Lower leg skin (tissue), 4 donors: ENCODE measurements around the gene CYB5B. TPM values are rescaled to one million over a fixed set of nuclear protein-coding genes. Genes with fewer than 3 reads are reported as not detected.
A peak's percentile ranks its signal among the peaks of the same experiment; 100 is the strongest.
"Not testable (repeated sequence)": the region's sequence is repeated elsewhere in the genome, so short reads cannot be mapped to it uniquely, and the experiment has no call there.

Experiments
- DNase-seq, 2 donors: peaks; one replicate each; pipeline ENCODE4 v3.0.0-alpha.2; 2019; ENCODE audit warnings: low spot score in 2 of 2
- H3K4me3 ChIP-seq: fragments of 200-600 bp; sonication (generic); 2 replicates; pipeline ENCODE4 v1.5.1; 2017; ENCODE audit warnings: mild to moderate bottlenecking, low read depth; ENCODE audit not compliant: poor library complexity, severe bottlenecking
- CTCF ChIP-seq, 3 donors: fragments of 450-650 bp; IDR thresholded peaks; one replicate each; pipeline ENCODE4 v1.5.1; 2016; ENCODE audit warnings: antibody characterized with exemption in 3 of 3, mild to moderate bottlenecking in 3 of 3, moderate library complexity in 2 of 3
- POLR2A ChIP-seq, 2 donors: fragments of 450-650 bp; IDR thresholded peaks; one replicate each; pipeline ENCODE4 v1.6.1; 2016 to 2017; ENCODE audit warnings: antibody characterized with exemption in 2 of 2, mild to moderate bottlenecking in 1 of 2, moderate library complexity in 1 of 2
- WGBS, 2 donors: methylation state at CpG; one replicate each; pipeline ENCODE4 v1.1.5; 2018; 5-methylcytosine and 5-hydroxymethylcytosine counted together
- intact Hi-C: fragments of 100-400 bp; cut with DNase I; formaldehyde crosslinking; loops from one replicate; pipeline ENCODE4 v1.15.0; 2023; ENCODE audit warnings: low total_unique reads
- total RNA-seq, 4 donors: library from RNA; depleted of rRNA; stranded (reverse); fragments of >200 nt; gene quantifications; one replicate each; pipeline ENCODE4 v1.1.0, GENCODE V29; 2016

The CYB5B gene
- total RNA-seq, 4 donors from 2014 or later = 22.3 to 34.5 (median 25.9) TPM

GRCh38 chr16:69435977-69436820 lies 11.8 kb downstream of the CYB5B start:
- DNase-seq = no peak
- 57 to 68% methylated on average over 7 of the region's 7 CpGs for WGBS, 2 donors
- intact Hi-C loops = no loop called here
- H3K4me3 ChIP-seq = no peak overlapping the region
- TF ChIP-seq CTCF (IDR thresholded peaks at IDR 0.05) = no peak
- TF ChIP-seq POLR2A (IDR thresholded peaks at IDR 0.05) = no peak

DNA sequence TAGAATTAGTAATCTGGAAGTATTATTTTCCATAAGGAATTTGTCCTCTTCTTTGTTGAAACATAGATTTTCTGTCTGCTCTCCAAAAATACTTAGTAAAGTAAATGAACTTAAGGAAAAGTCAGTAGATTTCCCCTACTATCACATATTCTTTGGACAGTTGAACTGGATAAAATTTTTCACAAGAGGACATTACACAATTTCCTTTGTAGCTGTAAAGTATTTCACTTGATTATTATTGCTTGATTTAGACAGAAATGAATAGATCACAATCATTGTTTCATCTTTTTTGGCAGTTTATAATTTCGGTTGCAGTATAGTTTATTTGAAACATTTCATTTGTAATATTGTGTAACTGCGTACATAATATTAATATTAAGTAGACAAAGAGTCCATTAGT lies 12.5 kb downstream of the CYB5B start:
- TF ChIP-seq POLR2A (IDR thresholded peaks at IDR 0.05) (no peak), CTCF (IDR thresholded peaks at IDR 0.05) (no peak)
- H3K4me3 ChIP-seq = no peak overlapping the region
- intact Hi-C loops = no loop called here
- 65 to 79% methylated on average over 2 of the region's 2 CpGs for WGBS, 2 donors
- DNase-seq = no peak

DNA sequence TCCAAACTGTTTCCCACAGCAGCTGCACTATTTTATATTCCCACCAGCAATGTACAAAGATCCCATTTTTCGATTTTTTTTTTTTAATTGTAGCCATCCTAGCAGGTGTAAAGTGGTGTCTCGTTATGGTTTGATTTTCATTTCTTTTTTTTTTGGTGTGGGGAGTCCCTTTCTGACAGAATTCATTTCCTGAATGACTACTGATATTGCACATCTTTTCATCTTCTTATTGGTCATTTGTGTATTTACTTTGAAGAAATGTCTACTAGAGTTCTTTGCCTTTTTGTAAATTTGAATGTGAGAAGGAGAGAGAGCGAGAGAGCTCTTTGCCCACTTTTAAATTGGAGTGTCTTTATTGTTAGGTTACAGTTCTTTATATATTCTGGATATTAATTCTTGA lies 14.0 kb downstream of the CYB5B start:
- TF ChIP-seq CTCF (IDR thresholded peaks at IDR 0.05) = no peak
- TF ChIP-seq POLR2A (IDR thresholded peaks at IDR 0.05) = no peak
- no peak for DNase-seq
- H3K4me3 ChIP-seq = no peak overlapping the region
- intact Hi-C loops = no loop called here
- 80 to 83% methylated on average over 3 of the region's 3 CpGs for WGBS, 2 donors

GRCh38 chr16:69440250-69440649 lies 15.8 kb downstream of the CYB5B start:
- no peak for DNase-seq
- 39 to 79% methylated on average over 1 of the region's 1 CpG for WGBS, 2 donors
- H3K4me3 ChIP-seq = no peak overlapping the region
- intact Hi-C loops = no loop called here
- TF ChIP-seq POLR2A (IDR thresholded peaks at IDR 0.05) (no peak), CTCF (IDR thresholded peaks at IDR 0.05) (no peak)

DNA sequence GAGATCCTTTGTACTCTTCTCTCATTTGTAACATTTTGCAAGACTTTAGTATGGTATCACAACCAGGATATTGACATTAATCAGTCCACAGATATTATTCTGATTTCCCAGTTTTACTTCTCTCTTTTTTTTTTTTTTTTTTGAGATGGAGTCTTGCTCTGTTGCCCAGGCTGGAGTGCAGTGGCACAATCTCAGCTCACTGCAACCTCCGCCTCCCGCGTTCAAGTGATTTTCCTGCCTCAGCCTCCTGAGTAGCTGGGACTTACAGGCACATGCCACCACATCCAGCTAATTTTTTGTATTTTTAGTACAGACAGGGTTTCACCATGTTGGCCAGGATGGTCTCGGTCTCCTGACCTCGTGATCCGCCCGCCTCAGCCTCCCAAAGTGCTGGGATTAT lies 16.6 kb downstream of the CYB5B start:
- H3K4me3 ChIP-seq, DNase-seq, intact Hi-C loops: not testable (repeated sequence)
- WGBS, 2 donors = 98 to 99% methylated on average over 7 of the region's 7 CpGs

GRCh38 chr16:69443927-69444631 lies 19.7 kb downstream of the CYB5B start:
- TF ChIP-seq CTCF (IDR thresholded peaks at IDR 0.05) (no peak), POLR2A (IDR thresholded peaks at IDR 0.05) (no peak)
- 15 to 21% methylated on average over 12 of the region's 12 CpGs for WGBS, 2 donors
- no peak overlapping the region for H3K4me3 ChIP-seq
- peak; percentile 56 to 89 for DNase-seq
- intact Hi-C loops = no loop called here
